Measurements from ENCODE around the gene ACKR3.

ACKR3 gene

GRCh38 chr2:236569573-236569973 is at the start of gene ACKR3:
Gene ACKR3, plus strand, starts transcription at chr2:236569825. Its CDS starts 10,641 bp downstream, at chr2:236580466.
- peak; percentile 32 to 68 for DNase-seq (ENCODE audit: low read depth in 2 of 2, low spot score in 1 of 2)

- DNase-seq (ENCODE audit: low read depth in 2 of 2, low spot score in 1 of 2) = no peak
Observed at GRCh38 chr2:236521556-236521955, 48.1 kb upstream of the ACKR3 start.

- no peak for DNase-seq (ENCODE audit: low read depth in 2 of 2, low spot score in 1 of 2)
Observed at GRCh38 chr2:236523249-236523648, 46.4 kb upstream of the ACKR3 start.

GRCh38 chr2:236525411-236525997 is 44.1 kb upstream of the ACKR3 start:
- DNase-seq (ENCODE audit: low read depth in 2 of 2, low spot score in 1 of 2) = no peak

GRCh38 chr2:236526455-236527158 is 43.0 kb upstream of the ACKR3 start:
- DNase-seq (ENCODE audit: low read depth in 2 of 2, low spot score in 1 of 2) = no peak

- DNase-seq (ENCODE audit: low read depth in 2 of 2, low spot score in 1 of 2) = no peak
Observed at GRCh38 chr2:236527159-236527630, 42.4 kb upstream of the ACKR3 start.

GRCh38 chr2:236529606-236530005 is 40.0 kb upstream of the ACKR3 start:
- no peak for DNase-seq (ENCODE audit: low read depth in 2 of 2, low spot score in 1 of 2)

- DNase-seq (ENCODE audit: low read depth in 2 of 2, low spot score in 1 of 2) = no peak
Observed at GRCh38 chr2:236530512-236530911, 39.1 kb upstream of the ACKR3 start.

GRCh38 chr2:236531195-236531594 is 38.4 kb upstream of the ACKR3 start:
- no peak for DNase-seq (ENCODE audit: low read depth in 2 of 2, low spot score in 1 of 2)

- no peak for DNase-seq (ENCODE audit: low read depth in 2 of 2, low spot score in 1 of 2)
Observed at GRCh38 chr2:236531996-236532395, 37.6 kb upstream of the ACKR3 start.

GRCh38 chr2:236533343-236533742 is 36.3 kb upstream of the ACKR3 start:
- DNase-seq (ENCODE audit: low read depth in 2 of 2, low spot score in 1 of 2) = no peak

- DNase-seq (ENCODE audit: low read depth in 2 of 2, low spot score in 1 of 2) = no peak
Observed at GRCh38 chr2:236535024-236535423, 34.6 kb upstream of the ACKR3 start.

- DNase-seq (ENCODE audit: low read depth in 2 of 2, low spot score in 1 of 2) = peak in 1 of 2 donors; percentile 21
Observed at GRCh38 chr2:236536727-236537398, 32.8 kb upstream of the ACKR3 start.

GRCh38 chr2:236538242-236538641 is 31.4 kb upstream of the ACKR3 start:
- DNase-seq (ENCODE audit: low read depth in 2 of 2, low spot score in 1 of 2) = no peak

GRCh38 chr2:236541008-236541562 is 28.5 kb upstream of the ACKR3 start:
- no peak for DNase-seq (ENCODE audit: low read depth in 2 of 2, low spot score in 1 of 2)

GRCh38 chr2:236544362-236544761 is 25.3 kb upstream of the ACKR3 start:
- no peak for DNase-seq (ENCODE audit: low read depth in 2 of 2, low spot score in 1 of 2)

- DNase-seq (ENCODE audit: low read depth in 2 of 2, low spot score in 1 of 2) = no peak
Observed at GRCh38 chr2:236545248-236545658, 24.4 kb upstream of the ACKR3 start.

- DNase-seq (ENCODE audit: low read depth in 2 of 2, low spot score in 1 of 2) = no peak
Observed at GRCh38 chr2:236545814-236546480, 23.7 kb upstream of the ACKR3 start.

GRCh38 chr2:236546561-236547002 is 23.0 kb upstream of the ACKR3 start:
- no peak for DNase-seq (ENCODE audit: low read depth in 2 of 2, low spot score in 1 of 2)

GRCh38 chr2:236547725-236548124 is 21.9 kb upstream of the ACKR3 start:
- DNase-seq (ENCODE audit: low read depth in 2 of 2, low spot score in 1 of 2) = no peak

- DNase-seq (ENCODE audit: low read depth in 2 of 2, low spot score in 1 of 2) = no peak
Observed at GRCh38 chr2:236548179-236548921, 21.3 kb upstream of the ACKR3 start.
